Measurements from ENCODE around the gene CD40. TPM values are rescaled to one million over a fixed set of nuclear protein-coding genes. Genes with fewer than 3 reads are reported as not detected.

Gene CD40
- total and polyA plus RNA-seq, 3 donors from 2014 or later = 5.0 to 8.8 (median 5.3) TPM

DNA sequence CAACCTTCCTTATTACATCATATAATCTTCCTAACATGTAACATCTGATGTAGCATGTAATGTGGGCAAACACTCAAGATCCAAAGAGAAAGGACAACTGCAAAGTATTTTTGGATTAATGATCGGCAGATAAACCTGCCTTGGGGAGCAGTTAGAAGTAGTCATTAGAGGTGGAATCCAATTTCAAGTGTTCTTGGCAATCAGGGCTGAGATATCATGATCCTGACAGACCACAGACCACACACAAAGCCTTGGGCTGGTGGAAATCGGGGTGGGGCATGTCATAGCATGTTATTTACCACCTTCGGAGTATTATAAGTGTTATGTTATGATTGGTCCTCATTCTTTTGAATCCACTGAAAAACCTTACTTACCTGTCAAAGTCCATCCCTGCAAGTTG is 44.7 kb upstream of the CD40 start:
- Histone ChIP-seq H3K36me3 (ENCODE audit: low read depth, missing control alignments) (no peaks in the 10 kb centered on the region), H3K27me3 (no peaks in the 10 kb centered on the region), H3K27ac (no peak overlapping the region), H3K4me1 (no peaks in the 10 kb centered on the region), H3K9me3 (no peaks in the 10 kb centered on the region), H3K4me3 (no peak overlapping the region)
- 80 to 84% methylated on average over 3 of the region's 3 CpGs for WGBS, 2 donors
- intact Hi-C loops (cut with DNase I; ENCODE audit: low total_unique reads) = no loop called here
- DNase-seq = no peak
- TF ChIP-seq CTCF (IDR thresholded peaks at IDR 0.05) (no peak), POLR2A (IDR thresholded peaks at IDR 0.05) (no peak)

DNA sequence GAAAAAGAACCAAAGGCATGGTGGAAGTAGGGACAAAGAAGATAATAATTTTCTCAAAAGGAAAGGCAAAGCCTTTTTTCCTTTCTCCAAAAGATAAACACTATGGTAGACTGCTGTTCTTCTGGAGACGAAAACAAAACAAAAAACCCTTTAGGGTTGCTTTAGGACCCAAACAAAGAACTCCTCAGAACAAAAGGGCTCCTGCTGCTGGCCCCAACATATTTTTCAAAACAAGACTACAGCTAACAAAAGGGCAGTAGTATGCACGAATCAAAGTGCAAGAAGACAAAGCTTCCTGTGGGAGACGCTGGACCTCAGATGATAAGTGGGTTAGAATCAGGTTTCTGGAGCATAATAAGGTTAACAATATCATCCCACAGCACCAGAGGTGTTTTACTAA is 44.1 kb upstream of the CD40 start:
- H3K4me3 ChIP-seq = no peak overlapping the region
- intact Hi-C loops (cut with DNase I; ENCODE audit: low total_unique reads) = no loop called here
- no peaks in the 10 kb centered on the region for H3K4me1 ChIP-seq
- H3K27ac ChIP-seq = no peak overlapping the region
- TF ChIP-seq POLR2A (IDR thresholded peaks at IDR 0.05) = no peak
- no peak for TF ChIP-seq CTCF (IDR thresholded peaks at IDR 0.05)
- 63 to 64% methylated on average over 3 of the region's 3 CpGs for WGBS, 2 donors
- no peaks in the 10 kb centered on the region for H3K27me3 ChIP-seq
- no peak for DNase-seq
- no peaks in the 10 kb centered on the region for H3K9me3 ChIP-seq
- no peaks in the 10 kb centered on the region for H3K36me3 ChIP-seq (ENCODE audit: low read depth, missing control alignments)

DNA sequence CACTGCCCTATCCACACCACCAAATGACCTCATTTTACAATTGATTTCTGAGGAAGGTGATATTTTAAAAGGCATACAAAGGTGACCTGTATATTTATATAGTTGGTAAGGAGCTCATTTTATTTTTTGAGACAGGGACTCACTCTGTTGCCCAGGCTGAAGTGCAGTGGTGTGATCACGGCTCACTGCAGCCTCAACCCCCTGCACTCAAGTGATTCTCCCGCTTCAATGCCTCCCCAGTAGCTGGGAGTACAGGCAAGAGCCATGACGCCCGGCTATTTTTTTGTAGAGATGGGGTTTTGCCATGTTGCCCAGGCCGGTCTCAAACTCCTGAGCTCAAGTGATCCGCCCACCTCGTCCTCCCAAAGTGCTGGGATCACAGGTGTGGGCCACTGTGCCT is 41.3 kb upstream of the CD40 start:
- 88 to 89% methylated on average over 7 of the region's 7 CpGs for WGBS, 2 donors
- intact Hi-C loops (cut with DNase I; ENCODE audit: low total_unique reads) = no loop called here
- Histone ChIP-seq H3K4me3 (no peak overlapping the region), H3K27me3 (no peaks in the 10 kb centered on the region), H3K27ac (no peak overlapping the region), H3K36me3 (ENCODE audit: low read depth, missing control alignments) (no peaks in the 10 kb centered on the region), H3K9me3 (no peaks in the 10 kb centered on the region), H3K4me1 (no peaks in the 10 kb centered on the region)
- TF ChIP-seq CTCF (IDR thresholded peaks at IDR 0.05) (no peak), POLR2A (IDR thresholded peaks at IDR 0.05) (no peak)
- no peak for DNase-seq

GRCh38 chr20:46077642-46078305 is 40.3 kb upstream of the CD40 start:
- no peaks in the 10 kb centered on the region for H3K27me3 ChIP-seq
- no peak for DNase-seq
- H3K9me3 ChIP-seq = no peaks in the 10 kb centered on the region
- no peaks in the 10 kb centered on the region for H3K4me1 ChIP-seq
- intact Hi-C loops (cut with DNase I; ENCODE audit: low total_unique reads) = no loop called here
- TF ChIP-seq POLR2A (IDR thresholded peaks at IDR 0.05) (no peak), CTCF (IDR thresholded peaks at IDR 0.05) (no peak)
- H3K36me3 ChIP-seq (ENCODE audit: low read depth, missing control alignments) = no peaks in the 10 kb centered on the region
- H3K4me3 ChIP-seq = no peak overlapping the region
- no peak overlapping the region for H3K27ac ChIP-seq
- WGBS, 2 donors = 93 to 98% methylated on average over 8 of the region's 8 CpGs

DNA sequence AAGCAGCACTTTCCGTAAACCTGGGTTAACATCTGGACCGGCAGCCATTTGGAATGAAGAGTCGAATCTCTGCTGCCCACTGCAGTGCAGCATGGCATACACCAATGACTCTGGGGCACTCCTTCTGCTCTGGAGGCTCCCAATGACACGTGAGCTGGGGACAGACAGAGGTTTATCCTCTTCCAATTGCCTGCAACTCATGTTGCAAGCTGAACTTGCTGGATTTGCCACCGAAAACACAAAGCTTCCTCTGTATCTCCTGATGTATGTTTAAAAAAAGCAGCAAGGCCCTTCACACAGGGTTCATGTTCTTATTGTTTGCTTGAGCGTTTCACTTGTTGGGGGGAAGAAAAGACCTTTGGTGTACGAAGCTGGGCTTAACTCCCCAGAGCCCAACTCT is 39.2 kb upstream of the CD40 start:
- H3K36me3 ChIP-seq (ENCODE audit: low read depth, missing control alignments) = no peaks in the 10 kb centered on the region
- DNase-seq = no peak
- H3K9me3 ChIP-seq = no peaks in the 10 kb centered on the region
- WGBS, 2 donors = 79 to 81% methylated on average over 6 to 7 of the region's 7 CpGs
- TF ChIP-seq POLR2A (IDR thresholded peaks at IDR 0.05) (no peak), CTCF (IDR thresholded peaks at IDR 0.05) (no peak)
- intact Hi-C loops (cut with DNase I; ENCODE audit: low total_unique reads) = no loop called here
- H3K27me3 ChIP-seq = no peaks in the 10 kb centered on the region
- H3K4me3 ChIP-seq = no peak overlapping the region
- peaks cover 9% of the 10 kb centered on the region for H3K4me1 ChIP-seq
- no peak overlapping the region for H3K27ac ChIP-seq

Data from testis (tissue), 3 donors.